Measurements from ENCODE around the gene PPM1L. TPM values are rescaled to one million over a fixed set of nuclear protein-coding genes. Genes with fewer than 3 reads are reported as not detected.

Gene PPM1L
- total RNA-seq, 1 donor from 2014 or later = 10.6 TPM

GRCh38 chr3:160852856-160853255 is 96.8 kb downstream of the PPM1L start:
- Mint-ChIP-seq H3K4me3 (no peak overlapping the region), H3K36me3 (no peaks in the 10 kb centered on the region), H3K27ac (no peak overlapping the region), H3K27me3 (ENCODE audit: low read depth) (no peaks in the 10 kb centered on the region), H3K9me3 (peaks cover 17% of the 10 kb centered on the region), H3K4me1 (no peaks in the 10 kb centered on the region)
- TF ChIP-seq CTCF (IDR thresholded peaks at IDR 0.05; ENCODE audit: unreplicated experiment) = no peak
- DNase-seq (ENCODE audit: low spot score in 2 of 2, unreplicated experiment in 2 of 2) = no peak

DNA sequence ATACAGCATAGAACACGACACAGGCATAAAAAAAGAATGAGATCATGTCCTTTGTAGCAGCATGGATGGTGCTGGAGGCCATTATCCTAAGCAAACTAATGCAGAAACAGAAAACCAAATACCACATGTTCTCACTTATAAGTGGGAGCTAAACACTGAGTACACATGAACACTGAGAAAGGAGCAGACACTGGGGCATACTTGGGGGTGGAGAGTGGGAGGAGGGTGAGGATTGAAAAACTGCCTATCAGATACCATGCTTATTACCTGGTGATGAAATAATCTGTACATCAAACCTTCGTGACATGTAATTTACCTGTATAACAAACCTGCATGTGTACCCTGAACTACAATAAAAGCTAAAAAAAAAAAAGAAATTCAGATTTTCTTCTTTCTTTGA is 100.4 kb downstream of the PPM1L start:
- no peaks in the 10 kb centered on the region for H3K36me3 Mint-ChIP-seq
- peaks cover 13% of the 10 kb centered on the region for H3K9me3 Mint-ChIP-seq
- DNase-seq (ENCODE audit: low spot score in 2 of 2, unreplicated experiment in 2 of 2) = no peak
- peaks cover 8% of the 10 kb centered on the region for H3K4me1 Mint-ChIP-seq
- no peak for TF ChIP-seq CTCF (IDR thresholded peaks at IDR 0.05; ENCODE audit: unreplicated experiment)
- H3K27ac Mint-ChIP-seq = no peak overlapping the region
- H3K4me3 Mint-ChIP-seq = no peak overlapping the region
- H3K27me3 Mint-ChIP-seq (ENCODE audit: low read depth) = no peaks in the 10 kb centered on the region

- Mint-ChIP-seq H3K4me1 (peaks cover 8% of the 10 kb centered on the region), H3K27me3 (ENCODE audit: low read depth) (no peaks in the 10 kb centered on the region), H3K9me3 (peaks cover 13% of the 10 kb centered on the region), H3K27ac (no peak overlapping the region), H3K36me3 (no peaks in the 10 kb centered on the region), H3K4me3 (no peak overlapping the region)
- no peak for TF ChIP-seq CTCF (IDR thresholded peaks at IDR 0.05; ENCODE audit: unreplicated experiment)
- DNase-seq (ENCODE audit: low spot score in 2 of 2, unreplicated experiment in 2 of 2) = no peak
These were observed 101.6 kb downstream of the PPM1L start for GRCh38 chr3:160857476-160858119.

DNA sequence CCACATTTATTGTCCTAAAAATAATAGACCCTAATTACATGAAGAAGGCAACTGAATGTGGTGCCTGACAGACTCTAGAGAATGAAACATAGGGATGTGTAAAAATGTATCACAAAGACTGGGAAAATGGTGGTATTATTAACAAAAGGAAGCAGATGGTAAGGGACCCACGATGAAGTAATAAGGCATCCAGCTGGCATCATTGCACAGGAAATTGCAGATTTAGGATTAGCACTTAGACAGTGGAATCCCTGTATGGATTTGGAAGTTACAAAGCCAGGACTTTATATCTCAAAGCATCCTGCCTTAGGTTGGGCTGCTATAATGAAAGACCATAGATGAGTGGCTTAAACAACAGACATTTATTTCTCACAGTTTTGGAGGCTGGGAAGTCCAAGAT is 104.3 kb downstream of the PPM1L start:
- peaks cover 2% of the 10 kb centered on the region for H3K9me3 Mint-ChIP-seq
- H3K36me3 Mint-ChIP-seq = no peaks in the 10 kb centered on the region
- DNase-seq (ENCODE audit: low spot score in 2 of 2, unreplicated experiment in 2 of 2) = no peak
- no peak overlapping the region for H3K4me3 Mint-ChIP-seq
- H3K27ac Mint-ChIP-seq = no peak overlapping the region
- peaks cover 8% of the 10 kb centered on the region for H3K4me1 Mint-ChIP-seq
- TF ChIP-seq CTCF (IDR thresholded peaks at IDR 0.05; ENCODE audit: unreplicated experiment) = no peak
- no peaks in the 10 kb centered on the region for H3K27me3 Mint-ChIP-seq (ENCODE audit: low read depth)

- H3K27ac Mint-ChIP-seq = no peak overlapping the region
- H3K9me3 Mint-ChIP-seq = no peaks in the 10 kb centered on the region
These were observed 113.8 kb downstream of the PPM1L start for GRCh38 chr3:160869825-160870224.

More at GRCh38 chr3:160869825-160870224, 113.8 kb downstream of the PPM1L start:
- H3K4me3 Mint-ChIP-seq = no peak overlapping the region
- DNase-seq (ENCODE audit: low spot score in 2 of 2, unreplicated experiment in 2 of 2) = no peak
- no peaks in the 10 kb centered on the region for H3K36me3 Mint-ChIP-seq
- no peaks in the 10 kb centered on the region for H3K27me3 Mint-ChIP-seq (ENCODE audit: low read depth)
- H3K4me1 Mint-ChIP-seq = peaks cover 4% of the 10 kb centered on the region
- TF ChIP-seq CTCF (IDR thresholded peaks at IDR 0.05; ENCODE audit: unreplicated experiment) = no peak
